ENCODE measurements around the gene TRPM3. TPM values are rescaled to one million over a fixed set of nuclear protein-coding genes. Genes with fewer than 3 reads are reported as not detected.

TRPM3 gene
- total and polyA plus RNA-seq, 2 experiments from 2014 or later = 0.24 TPM; not detected in 1

- no peak for TF ChIP-seq CTCF (IDR thresholded peaks at IDR 0.05; ENCODE audit: low read depth, low read length)
- H3K27ac ChIP-seq = no peak overlapping the region
Measured at GRCh38 chr9:70589571-70590314, 531.7 kb downstream of the TRPM3 start.

GRCh38 chr9:70588999-70589398, 532.4 kb downstream of the TRPM3 start:
- H3K27me3 ChIP-seq = no peaks in the 10 kb centered on the region
- H3K4me3 ChIP-seq = no peak overlapping the region
- H3K4me1 ChIP-seq (ENCODE audit: low read depth) = peaks cover 12% of the 10 kb centered on the region
- TF ChIP-seq CTCF (IDR thresholded peaks at IDR 0.05; ENCODE audit: low read depth, low read length) = no peak
- no peaks in the 10 kb centered on the region for H3K36me3 ChIP-seq
- no peaks in the 10 kb centered on the region for H3K9me3 ChIP-seq (ENCODE audit: low read depth)
- peak in 1 of 2 donors; percentile 11 for DNase-seq (ENCODE audit: low read depth in 1 of 2, low spot score in 1 of 2)
- no peak overlapping the region for H3K27ac ChIP-seq

More at GRCh38 chr9:70589571-70590314, 531.7 kb downstream of the TRPM3 start:
- peak in 1 of 2 donors; percentile 89 for DNase-seq (ENCODE audit: low read depth in 1 of 2, low spot score in 1 of 2)
- Histone ChIP-seq H3K4me3 (no peak overlapping the region), H3K4me1 (ENCODE audit: low read depth) (peaks cover 12% of the 10 kb centered on the region), H3K9me3 (ENCODE audit: low read depth) (no peaks in the 10 kb centered on the region), H3K36me3 (no peaks in the 10 kb centered on the region), H3K27me3 (no peaks in the 10 kb centered on the region)

GRCh38 chr9:70588381-70588780, 533.0 kb downstream of the TRPM3 start:
- no peaks in the 10 kb centered on the region for H3K27me3 ChIP-seq
- no peaks in the 10 kb centered on the region for H3K9me3 ChIP-seq (ENCODE audit: low read depth)
- H3K4me3 ChIP-seq = no peak overlapping the region
- no peak for TF ChIP-seq CTCF (IDR thresholded peaks at IDR 0.05; ENCODE audit: low read depth, low read length)
- peaks cover 12% of the 10 kb centered on the region for H3K4me1 ChIP-seq (ENCODE audit: low read depth)
- DNase-seq (ENCODE audit: low read depth in 1 of 2, low spot score in 1 of 2) = no peak
- H3K36me3 ChIP-seq = no peaks in the 10 kb centered on the region
- H3K27ac ChIP-seq = no peak overlapping the region

- TF ChIP-seq CTCF (IDR thresholded peaks at IDR 0.05; ENCODE audit: low read depth, low read length) = no peak
- DNase-seq (ENCODE audit: low read depth in 1 of 2, low spot score in 1 of 2) = peak in 1 of 2 donors; percentile 79
- H3K27ac ChIP-seq = peak overlapping the region; percentile 36
- no peaks in the 10 kb centered on the region for H3K36me3 ChIP-seq
- no peaks in the 10 kb centered on the region for H3K9me3 ChIP-seq (ENCODE audit: low read depth)
- no peaks in the 10 kb centered on the region for H3K27me3 ChIP-seq
- H3K4me3 ChIP-seq = no peak overlapping the region
- peaks cover 12% of the 10 kb centered on the region for H3K4me1 ChIP-seq (ENCODE audit: low read depth)
Measured at GRCh38 chr9:70587201-70587600, 534.2 kb downstream of the TRPM3 start.

GRCh38 chr9:70586476-70586875, 534.9 kb downstream of the TRPM3 start:
- no peaks in the 10 kb centered on the region for H3K9me3 ChIP-seq (ENCODE audit: low read depth)
- no peak overlapping the region for H3K4me3 ChIP-seq
- no peaks in the 10 kb centered on the region for H3K36me3 ChIP-seq
- peaks cover 12% of the 10 kb centered on the region for H3K4me1 ChIP-seq (ENCODE audit: low read depth)
- DNase-seq (ENCODE audit: low read depth in 1 of 2, low spot score in 1 of 2) = no peak
- H3K27me3 ChIP-seq = no peaks in the 10 kb centered on the region
- H3K27ac ChIP-seq = no peak overlapping the region
- no peak for TF ChIP-seq CTCF (IDR thresholded peaks at IDR 0.05; ENCODE audit: low read depth, low read length)
